T-helper 1 cell treated with Interleukin-12 subunit alpha and Interleukin-12 subunit beta and Interleukin-4 antibody, amounts not matched to agents 30 μg/mL and 1 μg/mL, for 36 hours (primary cell): ENCODE measurements around the gene RGS13.

Source experiments
- H3K27ac Mint-ChIP-seq: one replicate; pipeline ENCODE4 v1.8.0; 2021; ENCODE audit warnings: mild to moderate bottlenecking, mixed read lengths
- H3K27me3 Mint-ChIP-seq: one replicate; pipeline ENCODE4 v1.8.0; 2021; ENCODE audit warnings: low read depth, mixed read lengths
- H3K36me3 Mint-ChIP-seq: one replicate; pipeline ENCODE4 v1.8.0; 2021; ENCODE audit warnings: low read depth, mixed read lengths
- H3K4me1 Mint-ChIP-seq: one replicate; pipeline ENCODE4 v1.8.0; 2021; ENCODE audit warnings: low read depth, mixed read lengths
- H3K4me3 Mint-ChIP-seq: one replicate; pipeline ENCODE4 v1.8.0; 2021; ENCODE audit warnings: mild to moderate bottlenecking, moderate library complexity, mixed read lengths
- H3K9me3 Mint-ChIP-seq: one replicate; pipeline ENCODE4 v1.8.0; 2021; ENCODE audit warnings: mixed read lengths

The RGS13 gene, protein sequence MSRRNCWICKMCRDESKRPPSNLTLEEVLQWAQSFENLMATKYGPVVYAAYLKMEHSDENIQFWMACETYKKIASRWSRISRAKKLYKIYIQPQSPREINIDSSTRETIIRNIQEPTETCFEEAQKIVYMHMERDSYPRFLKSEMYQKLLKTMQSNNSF

GRCh38 chr1:192635939-192636338 is at the start of gene RGS13:
Gene RGS13, plus strand, starts transcription at chr1:192636147. Its CDS starts 8,188 bp downstream, at chr1:192644335.
- no peak within 1 kb of the TSS for H3K4me3 Mint-ChIP-seq
- H3K9me3 Mint-ChIP-seq: no peaks in the 10 kb centered on the region
- H3K27ac Mint-ChIP-seq: no peak within 1 kb of the TSS
- no peaks in the 10 kb centered on the region for H3K4me1 Mint-ChIP-seq
- H3K27me3 Mint-ChIP-seq: peaks cover 11% of the 10 kb centered on the region
- H3K36me3 Mint-ChIP-seq: no peaks in the 10 kb centered on the region

DNA sequence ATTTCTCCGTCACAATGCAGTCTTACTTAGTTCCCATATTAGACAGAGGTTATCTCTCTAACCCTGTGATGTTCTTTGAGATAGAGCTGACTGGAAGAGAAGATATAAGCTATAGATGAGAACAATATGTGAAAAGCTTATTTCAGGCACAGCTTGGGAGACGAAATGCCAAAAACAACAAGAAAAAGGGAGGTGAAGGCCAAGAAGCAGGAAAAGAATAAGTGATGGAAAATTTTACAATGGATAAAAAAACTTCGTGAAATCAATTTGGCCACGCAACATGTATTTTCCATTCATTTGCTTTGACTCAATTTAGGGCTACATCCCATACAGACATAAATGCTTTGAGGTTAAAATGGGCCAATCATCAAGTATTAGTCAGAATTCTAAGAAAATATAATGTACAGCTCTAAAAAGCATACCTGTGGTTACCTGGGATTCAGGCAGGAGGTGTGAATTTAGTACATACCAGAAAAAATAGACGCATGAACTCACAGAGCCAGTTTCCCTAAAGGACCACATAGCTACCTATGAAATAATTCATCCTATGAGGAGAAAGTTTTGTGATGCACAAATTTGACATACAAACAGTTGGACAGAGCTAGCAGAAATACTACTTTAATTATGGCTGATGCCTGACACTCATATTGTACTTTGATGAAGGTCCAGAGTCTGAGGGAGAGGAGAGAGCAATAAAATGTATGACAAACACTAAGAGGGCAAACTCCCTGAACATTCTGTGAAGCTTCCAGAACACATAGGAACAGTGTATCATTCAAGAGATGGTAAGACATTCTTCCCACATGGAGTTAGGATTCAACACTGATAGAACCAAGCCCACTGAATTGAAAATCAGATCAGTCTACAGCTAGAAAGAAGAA is 48.3 kb upstream of the RGS13 start:
- Mint-ChIP-seq H3K36me3 (no peaks in the 10 kb centered on the region), H3K4me3 (no peak overlapping the region), H3K9me3 (no peaks in the 10 kb centered on the region), H3K4me1 (peaks cover 4% of the 10 kb centered on the region), H3K27me3 (peaks cover 9% of the 10 kb centered on the region), H3K27ac (no peak overlapping the region)

GRCh38 chr1:192588546-192588945 is 47.4 kb upstream of the RGS13 start:
- H3K4me3 Mint-ChIP-seq: no peak overlapping the region
- no peaks in the 10 kb centered on the region for H3K9me3 Mint-ChIP-seq
- H3K36me3 Mint-ChIP-seq: no peaks in the 10 kb centered on the region
- H3K27me3 Mint-ChIP-seq: peaks cover 5% of the 10 kb centered on the region
- H3K27ac Mint-ChIP-seq: no peak overlapping the region
- H3K4me1 Mint-ChIP-seq: peaks cover 3% of the 10 kb centered on the region

- H3K27ac Mint-ChIP-seq: no peak overlapping the region
- H3K36me3 Mint-ChIP-seq: no peaks in the 10 kb centered on the region
- no peaks in the 10 kb centered on the region for H3K9me3 Mint-ChIP-seq
- peaks cover 3% of the 10 kb centered on the region for H3K4me1 Mint-ChIP-seq
- peaks cover 6% of the 10 kb centered on the region for H3K27me3 Mint-ChIP-seq
- no peak overlapping the region for H3K4me3 Mint-ChIP-seq
Observed at GRCh38 chr1:192589813-192590212, 46.1 kb upstream of the RGS13 start.

DNA sequence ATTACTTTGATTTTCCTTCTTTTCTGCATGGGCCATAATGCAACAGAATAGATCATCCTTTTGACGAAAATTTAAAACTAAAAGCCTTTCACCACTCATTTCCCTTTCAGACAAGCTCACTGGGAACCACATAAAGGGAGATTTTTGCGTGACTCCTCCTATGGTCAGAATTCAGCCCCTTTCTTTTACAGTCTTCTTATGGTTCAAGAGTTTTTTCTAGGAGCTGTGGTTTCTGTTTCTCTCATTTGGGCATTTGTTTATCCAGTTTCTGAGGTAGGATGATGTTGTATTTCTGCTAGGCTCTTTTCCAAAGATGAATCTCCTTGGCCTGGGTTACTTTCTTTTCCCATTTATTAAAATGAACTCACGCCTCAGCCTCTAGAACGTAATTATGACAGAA is 43.4 kb upstream of the RGS13 start:
- no peaks in the 10 kb centered on the region for H3K36me3 Mint-ChIP-seq
- H3K4me1 Mint-ChIP-seq: peaks cover 3% of the 10 kb centered on the region
- no peaks in the 10 kb centered on the region for H3K9me3 Mint-ChIP-seq
- peaks cover 13% of the 10 kb centered on the region for H3K27me3 Mint-ChIP-seq
- no peak overlapping the region for H3K27ac Mint-ChIP-seq
- H3K4me3 Mint-ChIP-seq: no peak overlapping the region

- H3K36me3 Mint-ChIP-seq: no peaks in the 10 kb centered on the region
- no peak overlapping the region for H3K27ac Mint-ChIP-seq
- H3K4me3 Mint-ChIP-seq: no peak overlapping the region
- peaks cover 13% of the 10 kb centered on the region for H3K27me3 Mint-ChIP-seq
- H3K4me1 Mint-ChIP-seq: peaks cover 3% of the 10 kb centered on the region
- H3K9me3 Mint-ChIP-seq: no peaks in the 10 kb centered on the region
Observed at GRCh38 chr1:192592981-192593708, 42.8 kb upstream of the RGS13 start.

- peaks cover 3% of the 10 kb centered on the region for H3K4me1 Mint-ChIP-seq
- H3K36me3 Mint-ChIP-seq: no peaks in the 10 kb centered on the region
- no peaks in the 10 kb centered on the region for H3K9me3 Mint-ChIP-seq
- no peak overlapping the region for H3K27ac Mint-ChIP-seq
- H3K27me3 Mint-ChIP-seq: peaks cover 8% of the 10 kb centered on the region
- no peak overlapping the region for H3K4me3 Mint-ChIP-seq
Observed at GRCh38 chr1:192595299-192595698, 40.6 kb upstream of the RGS13 start.

GRCh38 chr1:192598589-192598988 is 37.4 kb upstream of the RGS13 start:
- Mint-ChIP-seq H3K36me3 (no peaks in the 10 kb centered on the region), H3K4me3 (no peak overlapping the region)

DNA sequence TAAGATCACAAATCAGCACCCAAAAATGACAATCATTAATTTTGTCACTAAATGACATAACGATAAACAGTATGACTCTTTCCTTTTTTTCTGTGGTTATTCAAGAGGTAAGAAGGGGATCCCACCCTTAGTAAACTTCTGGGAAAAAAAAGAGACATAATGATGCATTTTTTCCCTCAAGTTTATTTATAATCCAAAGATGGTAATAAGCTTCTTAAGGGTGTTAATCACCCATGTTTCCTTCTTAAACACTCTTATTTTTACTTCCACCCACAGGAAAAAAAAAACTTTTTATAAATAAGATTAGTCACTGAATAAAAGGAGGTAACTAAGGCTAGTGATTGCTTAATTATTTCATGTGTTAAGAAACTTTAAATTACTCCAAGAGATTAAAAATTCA is 35.7 kb upstream of the RGS13 start:
- Mint-ChIP-seq H3K36me3 (no peaks in the 10 kb centered on the region), H3K4me1 (peaks cover 3% of the 10 kb centered on the region), H3K27ac (no peak overlapping the region), H3K9me3 (no peaks in the 10 kb centered on the region), H3K4me3 (no peak overlapping the region), H3K27me3 (peaks cover 4% of the 10 kb centered on the region)

More at GRCh38 chr1:192598589-192598988, 37.4 kb upstream of the RGS13 start:
- H3K27me3 Mint-ChIP-seq: peaks cover 8% of the 10 kb centered on the region
- no peaks in the 10 kb centered on the region for H3K9me3 Mint-ChIP-seq
- peaks cover 3% of the 10 kb centered on the region for H3K4me1 Mint-ChIP-seq
- H3K27ac Mint-ChIP-seq: no peak overlapping the region

DNA sequence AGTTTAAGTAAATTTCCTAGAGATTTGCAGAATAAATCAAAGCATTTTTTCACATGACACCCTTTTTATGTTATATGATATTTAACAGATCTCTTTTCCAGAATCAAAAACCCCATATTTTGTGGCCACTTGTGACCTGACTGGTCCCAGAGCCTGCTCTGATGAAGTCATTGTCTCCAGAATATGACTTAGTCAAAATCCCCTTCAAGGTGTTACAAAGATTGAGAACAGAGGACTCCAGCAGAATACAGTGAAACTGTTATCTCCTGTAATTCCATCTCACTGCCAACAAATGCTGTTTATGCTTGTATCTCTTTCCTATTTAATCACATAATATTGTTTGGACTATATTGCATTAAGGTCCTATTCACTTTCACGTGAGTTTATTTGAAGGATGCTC is 34.8 kb upstream of the RGS13 start:
- Mint-ChIP-seq H3K27me3 (no peaks in the 10 kb centered on the region), H3K4me3 (no peak overlapping the region), H3K9me3 (no peaks in the 10 kb centered on the region), H3K4me1 (peaks cover 3% of the 10 kb centered on the region), H3K27ac (no peak overlapping the region), H3K36me3 (no peaks in the 10 kb centered on the region)

DNA sequence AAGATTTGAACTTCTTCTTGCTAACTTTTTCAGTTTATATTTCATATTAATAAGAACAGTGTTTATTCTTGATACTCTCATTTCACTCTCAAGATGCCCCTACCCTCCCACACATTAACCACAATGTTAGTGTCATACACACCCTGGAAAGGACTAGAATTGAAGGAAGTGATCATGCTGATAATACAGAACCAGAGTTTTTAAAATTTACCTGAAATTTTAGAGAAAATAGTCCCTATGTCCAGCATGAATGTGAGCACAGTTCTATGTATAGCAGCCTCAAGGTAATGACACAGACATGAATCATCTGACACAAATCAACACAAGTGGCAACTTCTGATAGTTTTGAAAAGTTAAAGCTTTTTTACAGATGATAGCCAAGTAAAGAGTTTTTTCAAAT is 34.4 kb upstream of the RGS13 start:
- no peaks in the 10 kb centered on the region for H3K36me3 Mint-ChIP-seq
- no peak overlapping the region for H3K27ac Mint-ChIP-seq
- no peaks in the 10 kb centered on the region for H3K9me3 Mint-ChIP-seq
- no peaks in the 10 kb centered on the region for H3K27me3 Mint-ChIP-seq
- H3K4me1 Mint-ChIP-seq: peaks cover 3% of the 10 kb centered on the region
- no peak overlapping the region for H3K4me3 Mint-ChIP-seq

DNA sequence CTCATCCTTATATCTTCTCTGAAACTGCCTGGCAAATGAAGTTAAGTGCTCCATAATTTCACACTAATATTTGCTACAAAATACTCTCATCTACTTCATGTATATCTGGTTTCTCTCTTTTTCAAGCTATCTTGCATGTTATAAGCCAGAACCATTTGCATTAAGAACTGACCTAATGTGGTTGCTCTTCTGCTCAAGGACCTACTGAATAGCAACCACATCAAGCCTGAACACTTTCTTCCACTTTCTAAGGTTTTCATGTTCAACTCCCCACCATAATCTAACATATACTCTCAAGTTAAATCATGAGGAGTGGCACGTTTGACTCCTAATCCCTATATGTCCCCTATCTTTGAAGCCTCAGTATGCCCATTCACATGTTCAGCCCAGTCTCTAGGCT is 33.2 kb upstream of the RGS13 start:
- Mint-ChIP-seq H3K27ac (no peak overlapping the region), H3K9me3 (no peaks in the 10 kb centered on the region), H3K36me3 (no peaks in the 10 kb centered on the region), H3K27me3 (no peaks in the 10 kb centered on the region), H3K4me1 (peaks cover 3% of the 10 kb centered on the region), H3K4me3 (no peak overlapping the region)

DNA sequence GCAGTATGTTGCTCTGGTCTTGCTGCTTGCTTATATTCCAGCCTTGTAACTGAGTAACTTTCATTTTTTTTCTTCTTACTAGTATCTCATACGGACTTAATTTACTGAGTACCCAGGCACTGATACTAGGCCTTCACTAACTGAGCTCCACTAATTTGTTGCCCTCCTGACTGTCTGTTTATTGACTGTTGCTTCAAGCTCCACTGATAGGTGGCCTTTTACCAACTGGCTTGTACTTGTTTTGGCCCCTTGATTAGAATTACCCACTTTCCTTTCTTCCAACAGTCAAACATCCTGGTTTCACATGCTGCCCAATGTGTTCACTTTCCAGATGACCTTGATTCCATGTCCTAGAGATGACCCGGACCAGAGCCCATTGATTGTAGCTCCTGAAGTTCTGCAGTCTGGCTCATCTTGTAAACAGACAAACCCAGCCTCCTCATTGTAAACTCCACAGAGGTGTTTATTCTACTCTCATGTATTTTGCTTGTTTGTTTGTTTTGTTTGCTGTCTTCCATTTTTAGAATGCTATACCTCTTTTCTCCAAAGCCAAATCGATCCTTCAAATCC is 32.6 kb upstream of the RGS13 start:
- Mint-ChIP-seq H3K27ac (no peak overlapping the region), H3K27me3 (no peaks in the 10 kb centered on the region), H3K36me3 (no peaks in the 10 kb centered on the region), H3K9me3 (no peaks in the 10 kb centered on the region), H3K4me1 (peaks cover 3% of the 10 kb centered on the region), H3K4me3 (no peak overlapping the region)

- H3K9me3 Mint-ChIP-seq: no peaks in the 10 kb centered on the region
- no peak overlapping the region for H3K4me3 Mint-ChIP-seq
- H3K27ac Mint-ChIP-seq: no peak overlapping the region
- H3K36me3 Mint-ChIP-seq: no peaks in the 10 kb centered on the region
- H3K4me1 Mint-ChIP-seq: peaks cover 17% of the 10 kb centered on the region
- H3K27me3 Mint-ChIP-seq: no peaks in the 10 kb centered on the region
Observed at GRCh38 chr1:192604979-192605620, 30.8 kb upstream of the RGS13 start.
